T1000 (cell line): ENCODE data around the gene TRABD2B.

ENCODE experiments used
- DNase-seq: peaks from one replicate; lab custom pipeline; 2025; ENCODE audit warnings: mixed read lengths; lab: John Stamatoyannopoulos, UW

TRABD2B gene

DNA sequence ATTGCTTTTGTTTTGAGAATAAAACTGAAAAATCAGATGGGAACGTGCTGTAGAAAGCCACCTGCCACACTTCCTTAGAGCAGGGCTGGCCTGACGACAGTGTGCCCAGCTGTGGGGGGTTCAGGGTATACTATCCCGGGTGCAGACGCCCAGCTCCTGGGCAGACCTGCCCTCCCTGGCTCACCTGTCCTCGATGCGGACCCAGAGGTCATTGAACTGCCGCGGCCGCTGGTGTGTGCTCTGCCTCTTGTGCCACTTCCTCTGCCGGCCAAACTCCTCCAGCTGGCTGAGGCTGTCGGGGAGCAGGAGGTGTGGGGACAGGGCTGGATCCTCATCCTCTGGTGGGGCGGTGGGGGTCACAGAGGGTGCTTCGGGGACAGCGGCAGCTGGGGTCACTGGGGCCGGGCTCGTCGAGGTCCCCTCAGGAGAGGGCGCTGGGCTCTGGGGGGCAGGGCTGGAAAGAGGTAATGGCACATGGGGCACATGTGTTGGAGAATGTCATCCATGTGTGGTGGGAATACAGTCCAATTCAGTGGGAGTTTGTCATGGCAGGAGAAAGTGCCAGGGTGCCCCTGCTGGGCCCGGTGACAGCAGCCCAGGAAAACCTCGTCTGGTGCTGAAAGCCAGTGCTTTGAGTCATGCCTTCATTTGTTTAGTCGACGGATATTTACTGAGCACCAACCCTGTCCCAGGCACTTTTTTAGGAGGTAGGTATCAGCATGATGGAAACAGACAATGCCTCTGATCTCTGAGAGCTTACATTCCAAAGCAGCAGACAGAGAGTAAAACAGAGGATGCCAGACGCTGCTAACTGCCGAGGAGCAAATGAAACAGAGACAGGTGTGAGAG is 222.0 kb downstream of the TRABD2B start:
- no peak for DNase-seq

DNA sequence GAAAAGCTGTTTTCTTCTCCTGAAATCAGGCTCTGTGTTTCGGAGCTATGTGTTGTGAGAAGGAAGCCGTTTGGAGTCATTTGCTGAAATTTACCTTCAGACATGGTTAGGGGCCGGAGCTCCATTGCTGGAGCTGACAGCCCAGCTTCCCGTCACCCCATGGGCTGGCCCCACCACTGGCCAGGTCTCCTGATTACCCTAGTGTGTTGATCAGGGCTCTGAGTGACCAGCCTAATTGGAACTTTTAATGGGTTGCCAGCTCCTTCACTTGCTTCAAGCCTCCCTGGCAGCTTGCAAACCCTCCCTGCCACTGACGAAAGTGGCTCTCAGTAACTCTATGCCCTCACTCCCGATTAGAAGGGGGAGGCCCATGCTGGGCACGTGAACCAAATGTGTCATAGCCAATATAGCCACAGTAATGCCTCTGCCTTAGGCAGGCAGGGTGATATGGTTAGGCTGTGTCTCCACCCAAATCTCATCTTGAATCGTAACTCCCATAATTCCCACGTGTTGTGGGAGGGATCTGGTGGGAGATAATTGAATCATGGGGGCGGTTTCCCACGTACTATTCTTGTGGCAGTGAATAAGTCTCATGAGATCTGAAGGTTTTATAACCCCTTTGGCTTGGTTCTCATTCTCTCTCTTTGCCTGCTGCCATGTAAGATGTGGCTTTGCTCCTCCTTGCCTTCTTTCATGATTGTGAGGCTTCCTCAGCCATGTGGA is 224.1 kb downstream of the TRABD2B start:
- DNase-seq: no peak

DNA sequence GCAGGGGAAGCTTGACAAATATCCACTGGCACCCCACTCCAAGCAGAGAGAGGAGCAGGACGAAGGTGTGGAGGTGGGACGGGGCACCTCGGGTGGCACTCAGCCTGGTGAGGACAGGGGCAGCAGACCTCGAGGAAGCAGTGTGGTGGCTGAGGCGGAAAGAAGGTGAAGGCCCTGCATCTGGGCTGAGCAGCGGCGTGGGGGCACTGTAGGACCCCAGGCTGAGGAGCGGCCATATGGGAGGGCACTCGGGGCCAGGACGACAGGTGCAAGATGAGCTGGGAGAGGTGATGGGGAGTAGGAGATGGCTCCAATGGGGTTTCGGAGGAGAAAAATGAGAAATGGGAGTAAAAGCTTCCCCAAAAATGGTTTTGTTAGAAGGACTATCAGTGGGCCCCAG is 224.9 kb downstream of the TRABD2B start:
- DNase-seq: no peak

- DNase-seq: no peak
These were observed 225.4 kb downstream of the TRABD2B start for GRCh38 chr1:47771751-47772150.

DNA sequence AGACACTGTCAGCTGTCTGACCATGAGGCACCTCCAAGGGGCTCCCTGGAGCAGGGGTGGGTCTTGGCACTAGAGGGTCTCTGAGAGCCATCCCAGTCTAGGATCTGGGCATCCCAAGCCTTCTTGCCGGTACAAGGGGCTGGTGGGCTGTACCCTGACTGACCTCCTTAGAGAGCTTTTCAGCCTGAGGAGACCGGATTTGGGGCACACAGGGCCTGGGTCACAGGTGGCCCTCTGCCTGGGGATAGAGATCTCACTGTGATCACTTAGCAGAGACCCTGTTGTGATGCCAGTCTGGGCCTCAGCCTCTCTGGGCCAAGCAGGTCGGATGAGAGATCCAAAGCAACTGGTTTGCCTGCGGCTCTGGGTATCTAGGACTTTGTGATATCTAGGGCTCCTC is 227.2 kb downstream of the TRABD2B start:
- DNase-seq: no peak

DNA sequence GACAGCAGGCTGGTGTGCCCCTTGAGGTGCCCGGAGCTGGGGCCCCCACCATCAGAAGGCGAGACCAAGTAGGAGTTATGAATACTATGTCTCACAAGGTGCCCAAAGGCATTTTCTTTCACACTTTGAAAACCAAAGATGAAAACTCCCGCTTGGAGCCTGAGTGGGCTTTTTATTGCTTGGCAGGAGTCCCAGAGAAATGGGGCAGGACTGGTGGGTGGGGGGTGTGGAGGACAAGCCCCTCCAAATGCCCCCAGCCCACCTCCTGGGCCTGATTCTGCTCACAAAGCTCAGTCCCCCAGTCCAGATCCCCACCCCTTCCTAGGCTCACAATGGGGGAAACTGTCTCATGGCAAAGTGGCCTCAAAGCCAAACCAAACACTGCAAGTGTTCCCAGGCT is 227.9 kb downstream of the TRABD2B start:
- no peak for DNase-seq

DNA sequence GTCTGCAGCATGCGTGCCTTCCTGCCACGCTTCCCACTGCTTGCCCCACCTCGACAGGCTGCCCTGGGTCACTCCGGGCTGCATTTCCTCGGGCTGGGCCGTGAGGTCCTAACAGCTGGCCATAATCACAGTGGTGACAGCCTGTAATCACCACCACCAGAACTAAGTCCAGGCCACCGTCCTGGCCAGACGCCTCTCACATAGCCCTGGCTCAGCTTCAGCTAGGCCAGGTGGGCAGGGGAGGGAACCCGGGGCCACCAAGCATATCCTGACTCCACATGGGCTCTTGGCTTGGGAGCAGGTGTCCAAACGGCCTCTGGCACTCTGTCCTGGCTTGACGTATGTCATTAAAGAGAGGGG is 229.5 kb downstream of the TRABD2B start:
- DNase-seq: no peak

- DNase-seq: no peak
These were observed 230.1 kb downstream of the TRABD2B start for GRCh38 chr1:47766832-47767740.

GRCh38 chr1:47765742-47766485 is 231.3 kb downstream of the TRABD2B start:
- DNase-seq: no peak

GRCh38 chr1:47765236-47765635 is 231.9 kb downstream of the TRABD2B start:
- no peak for DNase-seq

DNA sequence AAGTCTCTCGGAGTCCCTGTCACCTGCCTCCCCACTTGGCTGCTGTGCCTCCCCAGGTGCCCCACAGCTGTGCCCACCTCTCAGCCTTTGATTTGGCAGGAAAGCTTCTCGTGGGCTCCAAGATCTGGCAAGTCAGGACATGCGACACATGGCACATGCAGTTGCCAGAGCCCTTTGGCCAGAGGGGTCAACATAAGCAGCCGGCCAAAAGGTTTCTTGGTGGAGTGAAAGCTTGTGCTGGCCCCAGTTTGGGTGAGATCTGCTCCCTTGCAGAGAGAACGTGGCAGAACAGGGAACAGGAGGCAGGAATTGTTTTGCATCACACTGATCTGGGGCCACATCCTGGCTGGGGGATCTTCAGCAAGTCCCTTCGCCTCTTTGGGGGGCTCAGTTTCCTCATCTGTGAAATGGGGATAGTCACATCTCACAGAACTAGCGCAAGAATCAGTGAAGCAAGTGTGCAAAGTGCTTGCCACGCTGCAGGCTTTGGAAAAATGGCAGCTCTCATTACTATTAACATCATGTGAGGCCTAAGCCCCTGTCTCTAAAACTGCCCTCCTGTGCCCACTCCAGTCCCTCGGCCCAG is 232.6 kb downstream of the TRABD2B start:
- DNase-seq: no peak

DNA sequence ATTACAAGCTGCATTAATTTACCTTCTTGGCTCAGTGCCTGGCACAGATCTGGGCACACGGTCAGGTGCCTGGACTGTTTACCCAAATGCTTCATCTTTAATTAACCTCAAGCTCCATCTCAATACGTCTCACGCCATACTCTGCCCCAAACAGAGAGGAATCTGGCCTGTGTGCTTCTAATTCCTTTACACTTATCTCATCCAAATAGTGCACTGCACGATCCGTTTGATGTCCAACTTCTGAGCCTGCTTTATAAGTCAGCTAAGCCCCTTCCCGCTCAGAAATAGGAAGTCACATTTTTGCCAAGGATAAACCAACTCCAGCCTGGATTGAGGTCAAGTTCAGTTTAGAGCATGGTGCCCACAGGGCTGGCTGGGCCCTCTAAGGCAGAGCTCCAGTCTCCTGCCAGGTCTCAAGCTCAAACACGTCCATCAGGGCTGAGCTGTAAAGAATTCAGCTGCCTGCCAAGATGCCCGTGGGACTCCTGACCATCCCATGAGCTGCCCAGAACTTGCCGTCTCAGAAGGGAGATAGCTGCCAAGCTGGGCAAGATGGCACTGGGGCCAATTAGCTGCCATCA is 233.5 kb downstream of the TRABD2B start:
- DNase-seq: no peak

DNA sequence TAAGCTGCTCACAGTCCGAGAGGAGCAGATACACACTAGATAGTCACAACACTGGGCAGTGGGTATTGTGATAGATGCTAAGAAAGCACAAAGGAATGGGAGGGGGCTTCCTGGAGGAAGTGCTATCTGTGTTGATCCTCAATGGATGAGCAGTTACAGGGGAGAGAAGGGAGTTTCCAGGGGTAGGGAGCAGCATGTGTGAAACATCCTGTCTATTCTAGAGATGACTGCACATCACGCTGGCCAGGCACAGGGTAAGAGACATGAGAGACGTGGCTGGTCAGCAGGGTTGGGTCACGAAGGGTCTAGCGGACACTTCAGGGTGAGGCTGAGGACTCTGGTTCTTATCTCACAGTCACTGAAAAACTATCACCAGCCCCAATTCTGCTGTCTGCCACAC is 235.2 kb downstream of the TRABD2B start:
- DNase-seq: no peak

DNA sequence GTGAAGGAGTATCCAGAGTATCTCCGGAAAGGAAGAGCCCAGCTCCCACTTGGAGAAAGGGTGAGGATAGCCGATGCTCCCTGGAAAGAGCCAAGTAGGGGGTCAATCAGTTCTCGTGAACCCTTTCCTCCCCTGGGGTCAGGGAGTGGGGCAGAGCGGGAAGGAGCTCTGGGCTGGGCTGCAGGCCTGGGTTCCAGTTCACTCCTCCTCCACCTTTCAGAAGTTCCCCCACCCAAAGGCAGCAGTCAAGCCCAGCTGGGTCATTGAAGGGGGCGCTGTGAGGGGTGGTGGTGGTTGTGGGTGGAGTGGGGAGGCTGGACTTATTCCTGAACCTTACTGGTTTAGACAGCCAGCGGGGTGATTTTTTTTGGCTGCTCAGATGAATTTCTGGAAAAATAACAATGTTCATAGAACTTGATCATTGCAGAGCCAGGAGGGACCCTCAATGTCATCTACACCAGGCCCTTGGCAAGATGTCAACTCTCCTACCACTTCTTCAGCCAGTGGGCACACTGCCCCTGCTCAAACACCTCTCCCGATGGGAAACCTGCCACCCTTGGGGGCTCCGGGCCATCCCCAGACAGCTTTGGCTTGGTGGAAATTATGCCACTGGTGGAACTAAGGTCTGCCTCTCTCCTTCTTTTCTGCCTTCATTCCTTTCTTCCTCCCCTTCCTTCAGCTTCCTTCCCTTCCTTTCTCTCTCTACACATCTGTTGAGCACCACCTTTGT is 235.8 kb downstream of the TRABD2B start:
- DNase-seq: no peak

- DNase-seq: no peak
These were observed 237.1 kb downstream of the TRABD2B start for GRCh38 chr1:47759936-47760629.

GRCh38 chr1:47759251-47759935 is 237.8 kb downstream of the TRABD2B start:
- no peak for DNase-seq

DNA sequence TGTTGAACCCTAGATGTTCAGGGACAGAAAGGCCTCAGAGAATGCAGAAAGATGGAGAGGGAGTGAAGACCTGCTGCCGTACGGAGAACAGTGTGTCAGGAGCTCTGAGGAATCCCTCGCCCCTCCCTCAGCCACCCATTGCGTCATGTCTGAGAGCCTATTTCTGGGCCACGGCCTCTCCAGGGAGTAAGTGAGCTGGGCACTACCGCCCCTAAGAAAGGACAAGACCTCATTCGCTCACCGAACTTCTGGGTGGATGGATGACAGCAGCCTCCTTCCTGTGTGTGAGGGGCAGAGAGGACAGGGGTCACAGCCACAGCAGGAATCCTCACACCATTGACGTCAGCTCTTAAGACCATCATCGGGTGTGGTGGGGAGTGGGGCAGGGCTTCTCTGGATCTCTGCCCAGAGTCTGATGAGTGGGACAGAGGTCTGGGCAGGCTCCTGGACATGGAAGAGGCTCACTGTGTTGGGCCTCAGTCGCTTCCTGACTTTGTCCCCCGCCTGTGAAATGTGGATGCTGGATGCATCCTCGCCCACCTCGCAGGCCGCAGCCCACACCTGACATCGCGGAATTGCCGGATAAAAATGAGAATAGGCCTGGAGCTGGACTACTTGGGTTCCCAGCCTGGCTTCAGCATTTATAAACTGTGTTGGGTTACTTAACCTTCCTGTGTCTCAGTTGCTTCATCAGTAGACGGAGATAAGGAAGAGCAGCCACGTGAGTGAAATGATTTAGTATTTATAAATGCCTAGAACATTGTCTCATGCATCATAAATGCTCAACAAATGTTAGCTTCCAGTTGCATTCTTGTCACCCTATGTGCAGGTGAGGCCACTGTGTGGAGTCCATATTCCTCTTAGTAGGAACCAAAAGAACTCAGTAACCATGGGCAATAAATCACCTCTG is 238.6 kb downstream of the TRABD2B start:
- DNase-seq: no peak
